CD4-positive, alpha-beta T cell (primary cell): ENCODE results near the gene SEMA3F. TPM values are rescaled to one million over a fixed set of nuclear protein-coding genes. Genes with fewer than 3 reads are reported as not detected.
A peak's percentile ranks its signal among the peaks of the same experiment; 100 is the strongest.

Source experiments
- ATAC-seq: fragments of 200-7000 bp; cut with Tn5 transposase; one replicate; pipeline ENCODE4 v1.10.0; 2022; ENCODE audit warnings: mild to moderate bottlenecking; ENCODE audit not compliant: poor library complexity
- CTCF ChIA-PET: fragments of 350-600 bp; sonication (Branson Sonifier 250); formaldehyde crosslinking; loops from one replicate; lab custom pipeline; 2021; ENCODE audit warnings: antibody characterized with exemption, inconsistent platforms; lab: Charles Lee
- POLR2A ChIA-PET: fragments of 350-600 bp; sonication (Branson Sonifier 250); formaldehyde crosslinking; loops from one replicate; lab custom pipeline; 2021; ENCODE audit warnings: antibody characterized with exemption, inconsistent platforms; lab: Charles Lee
- DNase-seq, 14 experiments: peaks; one replicate each; pipeline ENCODE4 v3.0.0-alpha.2; 2013 to 2020; ENCODE audit warnings: mixed read lengths in 2 of 14
- H3K27ac ChIP-seq, 2 donors: one replicate each; pipeline versions ENCODE4 v1.5.1 to v1.7.0; 2013; ENCODE audit warnings: low read length in 2 of 2, low read depth in 1 of 2, mild to moderate bottlenecking in 1 of 2
- H3K27me3 ChIP-seq, 2 experiments: 1 replicate in 1 of 2; 2 replicates in 1 of 2; pipeline versions ENCODE4 v1.6.1 to v1.7.0; 2013; ENCODE audit warnings: low read length in 2 of 2, control low read depth in 1 of 2, mild to moderate bottlenecking in 1 of 2, moderate library complexity in 1 of 2; ENCODE audit not compliant: insufficient read depth in 2 of 2, control insufficient read depth in 1 of 2
- H3K36me3 ChIP-seq: one replicate; pipeline ENCODE4 v1.6.1; 2013; ENCODE audit warnings: low read length, control low read depth; ENCODE audit not compliant: insufficient read depth
- H3K4me1 ChIP-seq: one replicate; pipeline ENCODE4 v1.6.1; 2013; ENCODE audit warnings: low read length, control low read depth; ENCODE audit not compliant: insufficient read depth
- H3K4me3 ChIP-seq: one replicate; pipeline ENCODE4 v1.5.1; 2013; ENCODE audit warnings: mild to moderate bottlenecking, low read length, moderate library complexity
- H3K9me3 ChIP-seq, 2 experiments: 1 replicate in 1 of 2; 2 replicates in 1 of 2; pipeline versions ENCODE4 v1.6.1 to v1.7.0; 2013; ENCODE audit warnings: low read length in 2 of 2, mild to moderate bottlenecking in 2 of 2, control low read depth in 1 of 2, moderate library complexity in 1 of 2; ENCODE audit not compliant: control insufficient read depth in 1 of 2, insufficient read depth in 1 of 2
- H3K27ac Mint-ChIP-seq: one replicate; pipeline ENCODE4 v1.8.0; 2020; ENCODE audit warnings: mixed read lengths
- H3K27me3 Mint-ChIP-seq: one replicate; pipeline ENCODE4 v1.8.0; 2021; ENCODE audit warnings: mixed read lengths
- H3K36me3 Mint-ChIP-seq: one replicate; pipeline ENCODE4 v1.8.0; 2021; ENCODE audit warnings: low read depth, mixed read lengths
- H3K4me1 Mint-ChIP-seq: one replicate; pipeline ENCODE4 v1.8.0; 2021; ENCODE audit warnings: low read depth, mixed read lengths
- H3K4me3 Mint-ChIP-seq: one replicate; pipeline ENCODE4 v1.8.0; 2020; ENCODE audit warnings: mild to moderate bottlenecking, mixed read lengths
- H3K9me3 Mint-ChIP-seq: one replicate; pipeline ENCODE4 v1.8.0; 2020; ENCODE audit warnings: mixed read lengths
- intact Hi-C, 2 experiments: fragments of 100-400 bp; cut with DNase I in 1 of 2; cut with micrococcal nuclease in 1 of 2; formaldehyde crosslinking; loops; one replicate each; pipeline versions ENCODE4 v1.15.1 to v1.9.0; 2023 to 2025; cut with DNase I, micrococcal nuclease
- total RNA-seq, 174 experiments: library from RNA in 2 of 174; stranded (reverse) in 2 of 174; gene quantifications; one replicate each; pipeline ENCODE4 v1.2.3 and lab custom pipeline; 2021 to 2026
- TF ChIP-seq, protein P1 (sequence below): fragments of 200-600 bp; IDR thresholded peaks from one replicate; pipeline ENCODE4 v1.8.0; 2022; ENCODE audit warnings: antibody characterized with exemption, mild to moderate bottlenecking

The SEMA3F gene
- total RNA-seq, 2 experiments from 2014 or later: 0.22 to 1.1 TPM

DNA sequence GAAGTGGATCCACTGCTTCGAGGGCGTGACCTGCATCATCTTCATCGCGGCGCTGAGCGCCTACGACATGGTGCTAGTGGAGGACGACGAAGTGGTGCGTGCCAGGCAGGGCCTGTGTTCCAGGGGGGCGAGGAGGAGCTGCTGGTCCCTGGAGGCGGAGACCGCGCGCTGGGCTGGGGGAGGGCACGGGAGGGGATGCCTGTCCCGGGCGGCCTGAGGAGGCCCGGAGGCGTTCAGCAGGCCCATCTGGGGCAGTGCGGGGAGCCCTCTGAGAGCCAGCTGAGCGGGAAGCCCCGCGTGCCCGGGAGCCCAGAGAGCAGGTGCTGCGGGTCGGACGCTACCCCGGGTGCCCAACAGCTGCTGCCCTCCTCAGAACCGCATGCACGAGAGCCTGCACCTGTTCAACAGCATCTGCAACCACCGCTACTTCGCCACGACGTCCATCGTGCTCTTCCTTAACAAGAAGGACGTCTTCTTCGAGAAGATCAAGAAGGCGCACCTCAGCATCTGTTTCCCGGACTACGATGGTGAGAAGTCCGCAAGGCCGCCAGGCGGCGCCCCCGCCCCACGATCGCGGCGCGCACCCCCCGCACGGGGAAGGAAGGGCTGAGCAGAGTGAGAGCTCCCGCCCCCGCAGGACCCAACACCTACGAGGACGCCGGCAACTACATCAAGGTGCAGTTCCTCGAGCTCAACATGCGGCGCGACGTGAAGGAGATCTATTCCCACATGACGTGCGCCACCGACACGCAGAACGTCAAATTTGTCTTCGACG lies 39.2 kb downstream of the SEMA3F start:
- peak; percentile 75 to 94 (median 85) for DNase-seq
- Mint-ChIP-seq H3K4me1 (peaks cover 15% of the 10 kb centered on the region), H3K27me3 (peaks cover 26% of the 10 kb centered on the region), H3K36me3 (no peaks in the 10 kb centered on the region), H3K9me3 (no peaks in the 10 kb centered on the region), H3K27ac (peak overlapping the region; percentile 67), H3K4me3 (peak overlapping the region; percentile 27)
- H3K9me3 ChIP-seq: peaks cover 0 to 11% of the 10 kb centered on the region in 2 experiments
- peak; percentile 88 for ATAC-seq
- H3K27me3 ChIP-seq: peaks cover 13 to 17% of the 10 kb centered on the region in 2 experiments
- intact Hi-C loops: loop anchor here (1.0 to 5.0 kb wide), 4 partner anchors 32 to 128 kb away; partner anchors contain the start of gene HYAL2 (in 1 of the 2)
- no peaks in the 10 kb centered on the region for H3K36me3 ChIP-seq
- H3K27ac ChIP-seq: no peak overlapping the region
- CTCF ChIA-PET: interaction anchor here (0.8 to 4.3 kb wide), 23 partner anchors 9 to 156 kb away, joined by 3 to 82 read pairs (median 4); partner anchors contain the start of genes CYB561D2, GNAI2, HYAL3 and NAA80
- peak overlapping the region; percentile 24 for H3K4me3 ChIP-seq
- H3K4me1 ChIP-seq: peaks cover 27% of the 10 kb centered on the region
- POLR2A ChIA-PET: interaction anchor here (0.9 to 2.7 kb wide), 11 partner anchors 11 to 171 kb away, joined by 3 to 32 read pairs (median 4); partner anchors contain the start of genes GNAI2, HYAL3, IFRD2 and NAA80
- TF ChIP-seq, protein P1, sequence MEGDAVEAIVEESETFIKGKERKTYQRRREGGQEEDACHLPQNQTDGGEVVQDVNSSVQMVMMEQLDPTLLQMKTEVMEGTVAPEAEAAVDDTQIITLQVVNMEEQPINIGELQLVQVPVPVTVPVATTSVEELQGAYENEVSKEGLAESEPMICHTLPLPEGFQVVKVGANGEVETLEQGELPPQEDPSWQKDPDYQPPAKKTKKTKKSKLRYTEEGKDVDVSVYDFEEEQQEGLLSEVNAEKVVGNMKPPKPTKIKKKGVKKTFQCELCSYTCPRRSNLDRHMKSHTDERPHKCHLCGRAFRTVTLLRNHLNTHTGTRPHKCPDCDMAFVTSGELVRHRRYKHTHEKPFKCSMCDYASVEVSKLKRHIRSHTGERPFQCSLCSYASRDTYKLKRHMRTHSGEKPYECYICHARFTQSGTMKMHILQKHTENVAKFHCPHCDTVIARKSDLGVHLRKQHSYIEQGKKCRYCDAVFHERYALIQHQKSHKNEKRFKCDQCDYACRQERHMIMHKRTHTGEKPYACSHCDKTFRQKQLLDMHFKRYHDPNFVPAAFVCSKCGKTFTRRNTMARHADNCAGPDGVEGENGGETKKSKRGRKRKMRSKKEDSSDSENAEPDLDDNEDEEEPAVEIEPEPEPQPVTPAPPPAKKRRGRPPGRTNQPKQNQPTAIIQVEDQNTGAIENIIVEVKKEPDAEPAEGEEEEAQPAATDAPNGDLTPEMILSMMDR: peak; percentile 80

DNA sequence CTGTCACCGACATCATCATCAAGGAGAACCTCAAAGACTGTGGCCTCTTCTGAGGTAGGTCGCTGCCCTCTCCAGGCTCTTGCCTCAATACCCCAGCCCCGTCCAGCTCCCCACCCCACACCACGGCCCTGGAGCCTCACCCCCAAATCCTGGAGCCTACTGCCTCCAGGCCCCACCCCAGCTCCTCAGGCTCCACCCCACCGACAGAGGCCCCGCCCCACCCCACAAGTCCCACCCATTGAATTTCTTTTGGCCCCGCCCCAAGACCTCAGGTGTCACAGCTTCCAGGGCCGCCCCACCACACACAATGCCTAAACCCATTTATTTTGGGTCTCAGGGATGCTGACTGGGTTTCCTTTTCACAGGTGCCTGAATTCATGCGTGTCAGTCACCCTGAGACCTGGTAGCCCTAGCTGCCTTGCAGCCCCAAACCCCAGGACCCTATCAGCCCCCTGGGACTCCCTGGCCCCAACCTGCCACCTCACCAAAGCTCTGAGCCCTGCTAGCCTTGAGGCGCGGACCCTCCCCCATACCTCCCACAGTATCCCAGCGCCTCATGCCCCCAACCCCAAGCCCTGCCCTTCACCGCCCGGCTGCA lies 39.9 kb downstream of the SEMA3F start:
- TF ChIP-seq, protein P1: no peak
- peak overlapping the region; percentile 67 for H3K27ac Mint-ChIP-seq
- Histone ChIP-seq H3K36me3 (no peaks in the 10 kb centered on the region), H3K4me1 (peaks cover 27% of the 10 kb centered on the region), H3K27ac (no peak overlapping the region), H3K27me3 (peaks cover 13 to 17% of the 10 kb centered on the region in 2 experiments), H3K4me3 (peak overlapping the region; percentile 24), H3K9me3 (peaks cover 0 to 11% of the 10 kb centered on the region in 2 experiments)
- DNase-seq (peak in 9 of 14 experiments; percentile 18 to 59 (median 36)), ATAC-seq (peak; percentile 77)
- POLR2A ChIA-PET: interaction anchor here (0.9 to 2.7 kb wide), 11 partner anchors 10 to 171 kb away, joined by 3 to 32 read pairs (median 4); partner anchors contain the start of genes GNAI2, HYAL3, IFRD2 and NAA80
- peaks cover 26% of the 10 kb centered on the region for H3K27me3 Mint-ChIP-seq
- CTCF ChIA-PET: interaction anchor here (0.8 to 4.3 kb wide), 23 partner anchors 9 to 156 kb away, joined by 3 to 82 read pairs (median 4); partner anchors contain the start of genes CYB561D2, GNAI2, HYAL3 and NAA80
- peaks cover 15% of the 10 kb centered on the region for H3K4me1 Mint-ChIP-seq
- H3K36me3 Mint-ChIP-seq: no peaks in the 10 kb centered on the region
- peak overlapping the region; percentile 27 for H3K4me3 Mint-ChIP-seq
- intact Hi-C loops: loop anchor here (1.0 to 5.0 kb wide), 4 partner anchors 31 to 127 kb away; partner anchors contain the start of gene HYAL2 (in 1 of the 2)
- no peaks in the 10 kb centered on the region for H3K9me3 Mint-ChIP-seq
